Eye (tissue), 1 donor: ENCODE measurements around the gene TMEM30B.
"Not testable (repeated sequence)": the region's sequence is repeated elsewhere in the genome, so short reads cannot be mapped to it uniquely, and the experiment has no call there.

Experiments
- DNase-seq: peaks from one replicate; pipeline ENCODE4 v3.0.0-alpha.2; 2015

Gene TMEM30B

GRCh38 chr14:61264010-61264571 is 17.0 kb downstream of the TMEM30B start:
- DNase-seq, result no peak

GRCh38 chr14:61262082-61262481 is 19.1 kb downstream of the TMEM30B start:
- no peak for DNase-seq

GRCh38 chr14:61260939-61261776 is 20.0 kb downstream of the TMEM30B start:
- DNase-seq, result no peak

GRCh38 chr14:61258985-61259384 is 22.2 kb downstream of the TMEM30B start:
- peak; percentile 48 for DNase-seq

- no peak for DNase-seq
Measured at GRCh38 chr14:61257469-61258057, 23.6 kb downstream of the TMEM30B start.

GRCh38 chr14:61256826-61257468 is 24.2 kb downstream of the TMEM30B start:
- DNase-seq, result no peak

GRCh38 chr14:61255968-61256367 is 25.2 kb downstream of the TMEM30B start:
- no peak for DNase-seq

GRCh38 chr14:61254808-61255526 is 26.2 kb downstream of the TMEM30B start:
- DNase-seq, result no peak

GRCh38 chr14:61253064-61253738 is 27.9 kb downstream of the TMEM30B start:
- DNase-seq, result no peak

GRCh38 chr14:61252369-61253063 is 28.6 kb downstream of the TMEM30B start:
- peak; percentile 95 for DNase-seq

GRCh38 chr14:61250063-61250462 is 31.1 kb downstream of the TMEM30B start:
- no peak for DNase-seq

- no peak for DNase-seq
Measured at GRCh38 chr14:61247935-61248334, 33.2 kb downstream of the TMEM30B start.

- no peak for DNase-seq
Measured at GRCh38 chr14:61246721-61247120, 34.4 kb downstream of the TMEM30B start.

GRCh38 chr14:61244009-61244408 is 37.1 kb downstream of the TMEM30B start:
- DNase-seq, result no peak

GRCh38 chr14:61240206-61240605 is 40.9 kb downstream of the TMEM30B start:
- no peak for DNase-seq

GRCh38 chr14:61239285-61239684 is 41.9 kb downstream of the TMEM30B start:
- DNase-seq, result not testable (repeated sequence)

GRCh38 chr14:61238611-61239245 is 42.4 kb downstream of the TMEM30B start:
- DNase-seq, result no peak

- DNase-seq, result no peak
Measured at GRCh38 chr14:61234215-61234916, 46.8 kb downstream of the TMEM30B start.

GRCh38 chr14:61233436-61233956 is 47.6 kb downstream of the TMEM30B start:
- no peak for DNase-seq

- no peak for DNase-seq
Measured at GRCh38 chr14:61231810-61232209, 49.3 kb downstream of the TMEM30B start.
